ENCODE measurements around the gene GFI1B. TPM values are rescaled to one million over a fixed set of nuclear protein-coding genes. Genes with fewer than 3 reads are reported as not detected.

The GFI1B gene
- total and polyA plus RNA-seq, 2 of the 4 experiments (the other 2 are of a cell fraction) = 0.02 TPM; not detected in 1

- CTCF ChIA-PET = interaction anchor here (0.7 to 1.2 kb wide), 3 partner anchors 16 to 75 kb away, joined by 3 read pairs; no protein-coding TSS in a partner anchor
- DNase-seq = peak; percentile 56
These were observed 31.7 kb upstream of the GFI1B start for GRCh38 chr9:132946631-132947295.

More at GRCh38 chr9:132946631-132947295, 31.7 kb upstream of the GFI1B start:
- no peak overlapping the region for H3K56ac ChIP-seq (ENCODE audit: extremely low read depth, insufficient read depth, low read length)
- H3K4me1 ChIP-seq (ENCODE audit: control insufficient read depth, insufficient read depth, low read length) = peaks cover 19% of the 10 kb centered on the region
- peak overlapping the region; percentile 53 for H3K18ac ChIP-seq (ENCODE audit: low read depth, low read length)
- peaks cover 10 to 32% of the 10 kb centered on the region in 2 experiments; a peak in 3 of 4 replicates for H3K79me1 ChIP-seq (ENCODE audit: low read depth in 1 of 2, low read length in 2 of 2)
- peak overlapping the region; percentile 94 for H3K4ac ChIP-seq (ENCODE audit: low read depth, low read length)
- H3K36me3 ChIP-seq (ENCODE audit: control insufficient read depth, insufficient read depth, low read length) = no peaks in the 10 kb centered on the region
- H2BK5ac ChIP-seq (ENCODE audit: low read depth, low read length, poor library complexity, severe bottlenecking) = peak overlapping the region; percentile 62
- peak; percentile 36 for ATAC-seq (ENCODE audit: low read depth)
- H3K14ac ChIP-seq (replicated peaks; ENCODE audit: low read depth, low read length) = peak overlapping the region; percentile 97
- peak overlapping the region; percentile 44 to 98 for H4K8ac ChIP-seq (ENCODE audit: low read depth in 2 of 2, low read length in 2 of 2)
- H3K4me2 ChIP-seq (ENCODE audit: low read depth, low read length) = no peak overlapping the region
- peak overlapping the region; percentile 98 for H4K91ac ChIP-seq (ENCODE audit: insufficient read depth, low read depth, low read length)
- intact Hi-C loops (cut with micrococcal nuclease) = no loop called here
- dilution Hi-C loops (cut with HindIII; ENCODE audit: low sequenced_read_pairs, unreplicated experiment) = no loop called here
- no peak overlapping the region for H3K9ac ChIP-seq (ENCODE audit: low read depth, low read length)
- H3K27ac ChIP-seq (ENCODE audit: insufficient read depth, low read length) = peak overlapping the region; percentile 3
- H2BK120ac ChIP-seq (ENCODE audit: low read depth, low read length) = peak overlapping the region; percentile 94
- peak overlapping the region; percentile 95 for H4K5ac ChIP-seq (ENCODE audit: low read depth, low read length)
- no TSS peak for BruUV-seq (replicated peaks)
- POLR2A ChIA-PET (ENCODE audit: unreplicated experiment) = no interaction called here
- peak overlapping the region; percentile 57 for H2AK9ac ChIP-seq (replicated peaks; ENCODE audit: low read depth, low read length, poor library complexity)
- no peaks in the 10 kb centered on the region for H3K9me3 ChIP-seq (ENCODE audit: control insufficient read depth, insufficient read depth, low read length)
- 80% methylated on average over 1 of the region's 7 CpGs; no CpG with 5 or more reads in 1 of the 2 experiments for WGBS, 2 experiments (ENCODE audit: extremely low coverage in 2 of 2, insufficient read length in 1 of 2)
- H3K9me1 ChIP-seq (ENCODE audit: insufficient read depth, low read length) = peaks cover 17% of the 10 kb centered on the region
- H3K23ac ChIP-seq (ENCODE audit: low read depth, low read length) = peak overlapping the region; percentile 70
- H3K4me3 ChIP-seq (ENCODE audit: insufficient read depth, low read depth, low read length) = no peak overlapping the region
- H2BK15ac ChIP-seq (ENCODE audit: low read depth, low read length) = peak overlapping the region; percentile 88
- no peak for TF ChIP-seq RAD21 (IDR thresholded peaks at IDR 0.05; ENCODE audit: low read length)
- no peak for TF ChIP-seq CEBPB (IDR thresholded peaks at IDR 0.05; ENCODE audit: low read depth, low read length)
- no peak for TF ChIP-seq BHLHE40 (IDR thresholded peaks at IDR 0.05; ENCODE audit: low read depth, low read length)
- no peak for TF ChIP-seq SMC3 (IDR thresholded peaks at IDR 0.05; ENCODE audit: low read depth, low read length)
- no peak for TF ChIP-seq ELK1 (IDR thresholded peaks at IDR 0.05; ENCODE audit: borderline replicate concordance, low read depth, low read length)
- no peak for TF ChIP-seq CHD1 (IDR thresholded peaks at IDR 0.05; ENCODE audit: low read depth, low read length)
- no peak for TF ChIP-seq MXI1 (IDR thresholded peaks at IDR 0.05; ENCODE audit: borderline replicate concordance, low read depth, low read length)
- no peak for TF ChIP-seq MAFK (IDR thresholded peaks at IDR 0.05; ENCODE audit: low read depth, low read length)
- TF ChIP-seq, protein P1, sequence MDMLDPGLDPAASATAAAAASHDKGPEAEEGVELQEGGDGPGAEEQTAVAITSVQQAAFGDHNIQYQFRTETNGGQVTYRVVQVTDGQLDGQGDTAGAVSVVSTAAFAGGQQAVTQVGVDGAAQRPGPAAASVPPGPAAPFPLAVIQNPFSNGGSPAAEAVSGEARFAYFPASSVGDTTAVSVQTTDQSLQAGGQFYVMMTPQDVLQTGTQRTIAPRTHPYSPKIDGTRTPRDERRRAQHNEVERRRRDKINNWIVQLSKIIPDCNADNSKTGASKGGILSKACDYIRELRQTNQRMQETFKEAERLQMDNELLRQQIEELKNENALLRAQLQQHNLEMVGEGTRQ (IDR thresholded peaks at IDR 0.05; ENCODE audit: low read depth, low read length) = no peak
- no peak for TF ChIP-seq RFX5 (IDR thresholded peaks at IDR 0.05; ENCODE audit: low read depth, low read length)
- H2AFZ ChIP-seq (replicated peaks; ENCODE audit: low read length, poor library complexity) = peak overlapping the region; percentile 91
- peak overlapping the region; percentile 92 for H2BK20ac ChIP-seq (ENCODE audit: low read depth, low read length)
- peak overlapping the region; percentile 88 for H2AK5ac ChIP-seq (ENCODE audit: low read depth, low read length)
- no peaks in the 10 kb centered on the region for H3K27me3 ChIP-seq (ENCODE audit: control insufficient read depth, insufficient read depth, low read length)
- H4K20me1 ChIP-seq (ENCODE audit: insufficient read depth, low read length) = peaks cover 7% of the 10 kb centered on the region; the same call in 1 of the 2 replicates
- in situ Hi-C loops (cut with MboI; ENCODE audit: low sequenced_read_pairs) = no loop called here

All from IMR-90 (cell line).